HepG2 (cell line): ENCODE results near the gene NAPSA. TPM values are rescaled to one million over a fixed set of nuclear protein-coding genes. Genes with fewer than 3 reads are reported as not detected.

ENCODE experiments used
- AGO1 ChIP-seq: fragments of 200-400 bp; formaldehyde crosslinking; IDR thresholded peaks from 2 replicates; pipeline ENCODE4 v1.6.1; 2017; ENCODE audit warnings: mild to moderate bottlenecking, low read depth, low read length, moderate library complexity; ENCODE audit not compliant: poor library complexity, severe bottlenecking
- BCL6 ChIP-seq: IDR thresholded peaks from 2 replicates; pipeline ENCODE4 v1.6.1; 2016; ENCODE audit warnings: missing genetic modification reagents, missing compliant biosample characterization
- DNMT3B ChIP-seq: conservative IDR thresholded peaks from 2 replicates; pipeline ENCODE4 v1.6.1; 2016; ENCODE audit warnings: missing biosample characterization, control low read depth
- HOXA9 ChIP-seq: sonication (generic); formaldehyde crosslinking; IDR thresholded peaks from 2 replicates; pipeline ENCODE4 v1.8.1; 2022; ENCODE audit warnings: missing genetic modification reagents, mild to moderate bottlenecking, moderate library complexity, borderline replicate concordance
- MYC ChIP-seq: sonication (generic); formaldehyde crosslinking; IDR thresholded peaks from 2 replicates; pipeline ENCODE4 v1.9.0; 2021; ENCODE audit warnings: missing genetic modification reagents, borderline replicate concordance
- SNAPC4 ChIP-seq: sonication (generic); formaldehyde crosslinking; IDR thresholded peaks from 2 replicates; pipeline ENCODE4 v1.4.0; 2020; ENCODE audit warnings: mild to moderate bottlenecking, missing genetic modification reagents
- ZBTB20 ChIP-seq: sonication (generic); formaldehyde crosslinking; IDR thresholded peaks from 2 replicates; pipeline ENCODE4 v1.8.1; 2023; ENCODE audit warnings: missing genetic modification reagents, low read depth, mild to moderate bottlenecking, borderline replicate concordance
- ZNF414 ChIP-seq: sonication (generic); formaldehyde crosslinking; IDR thresholded peaks from 2 replicates; pipeline ENCODE4 v1.5.0; 2020; ENCODE audit warnings: missing genetic modification reagents
- ZNF441 ChIP-seq: sonication (generic); formaldehyde crosslinking; IDR thresholded peaks from 2 replicates; pipeline ENCODE4 v1.7.0; 2021; ENCODE audit warnings: missing genetic modification reagents, borderline replicate concordance
- ZNF576 ChIP-seq: sonication (generic); formaldehyde crosslinking; IDR thresholded peaks from 2 replicates; pipeline ENCODE4 v1.4.0; 2020; ENCODE audit warnings: mild to moderate bottlenecking, missing genetic modification reagents
- ZNF607 ChIP-seq: sonication (generic); formaldehyde crosslinking; IDR thresholded peaks from 2 replicates; pipeline ENCODE4 v1.5.1; 2020; ENCODE audit warnings: missing genetic modification reagents, mild to moderate bottlenecking, borderline replicate concordance
- ZNF646 ChIP-seq: sonication (generic); formaldehyde crosslinking; IDR thresholded peaks from 2 replicates; pipeline ENCODE4 v1.9.0; 2021; ENCODE audit warnings: mild to moderate bottlenecking, missing genetic modification reagents
- ZNF782 ChIP-seq: sonication (generic); formaldehyde crosslinking; IDR thresholded peaks from 2 replicates; pipeline ENCODE4 v1.4.0; 2020; ENCODE audit warnings: missing genetic modification reagents, mild to moderate bottlenecking, borderline replicate concordance
- polyA plus RNA-seq, 8 experiments: library from polyadenylated mRNA; depleted of rRNA in 3 of 8; stranded (reverse) in 7 of 8; unstranded in 1 of 8; fragments of >200 nt; fragmentation: Illumina TruSeq in 4 of 8; extraction: Trizol in 4 of 8; gene quantifications; 2 replicates each; pipeline versions ENCODE4 v1.2.1 to v1.2.3, GENCODE V29; 2011 to 2016; ENCODE audit warnings: low read depth in 4 of 8, missing spikeins in 1 of 8, mixed read lengths in 1 of 8; ENCODE audit not compliant: insufficient read depth in 1 of 8
- total RNA-seq, 5 experiments: library from RNA; depleted of rRNA; stranded (reverse); fragments of >200 nt; fragmentation: Illumina TruSeq; extraction: Trizol; gene quantifications; 2 replicates each; pipeline ENCODE4 v1.2.3, GENCODE V29; 2016; ENCODE audit warnings: low read depth in 1 of 5

Gene NAPSA
- total and polyA plus RNA-seq, 2 of the 13 experiments (the other 11 are each of a cell fraction or from before 2014, with no cell fraction given), result not detected

- TF ChIP-seq DNMT3B (CRISPR knock-in tag) (0 out of 2 replicates have a peak, but pooled peaks have one; percentile 46), AGO1 (peak; percentile 59), ZNF607 (peak; percentile 62; the same call in 1 of the 2 replicates), SNAPC4 (CRISPR knock-in tag) (peak; percentile 70; the same call in 1 of the 2 replicates), ZNF414 (peak; percentile 80; the same call in 1 of the 2 replicates), ZNF441 (CRISPR knock-in tag) (0 out of 2 replicates have a peak, but pooled peaks have one; percentile 76), ZBTB20 (peak; percentile 48; the same call in 1 of the 2 replicates), HOXA9 (0 out of 2 replicates have a peak, but pooled peaks have one; percentile 70), MYC (CRISPR knock-in tag) (peak; percentile 76), ZNF576 (peak; percentile 48; the same call in 1 of the 2 replicates), ZNF646 (CRISPR knock-in tag) (no peak), ZNF782 (CRISPR knock-in tag) (0 out of 2 replicates have a peak, but pooled peaks have one; percentile 52), BCL6 (no peak)
These were observed 31.5 kb downstream of the NAPSA start (continued) for GRCh38 chr19:50333737-50334617.
